ENCODE measurements around the gene TBL1XR1.

TBL1XR1 gene

DNA sequence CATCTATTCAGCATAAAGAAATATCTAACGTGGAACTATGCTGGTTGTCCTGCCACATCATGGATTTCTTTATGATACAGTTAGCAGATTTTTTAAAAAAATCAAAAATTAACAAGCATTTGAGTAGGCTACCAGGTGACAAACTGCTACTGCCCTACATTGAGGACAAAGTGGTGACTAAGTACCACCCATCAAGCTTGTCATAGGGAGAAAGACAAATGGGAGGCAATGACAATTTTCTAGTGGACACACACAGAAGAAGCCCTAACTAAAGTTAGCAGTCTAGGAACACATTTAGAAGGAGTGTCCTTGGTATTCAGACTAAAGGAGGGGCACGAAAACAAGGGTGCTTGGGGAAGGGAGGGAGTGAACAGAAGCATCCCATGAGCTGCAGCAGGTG is 131.2 kb downstream of the TBL1XR1 start:
- in situ Hi-C loops (cut with HindIII; ENCODE audit: low sequenced_read_pairs), result no loop called here

DNA sequence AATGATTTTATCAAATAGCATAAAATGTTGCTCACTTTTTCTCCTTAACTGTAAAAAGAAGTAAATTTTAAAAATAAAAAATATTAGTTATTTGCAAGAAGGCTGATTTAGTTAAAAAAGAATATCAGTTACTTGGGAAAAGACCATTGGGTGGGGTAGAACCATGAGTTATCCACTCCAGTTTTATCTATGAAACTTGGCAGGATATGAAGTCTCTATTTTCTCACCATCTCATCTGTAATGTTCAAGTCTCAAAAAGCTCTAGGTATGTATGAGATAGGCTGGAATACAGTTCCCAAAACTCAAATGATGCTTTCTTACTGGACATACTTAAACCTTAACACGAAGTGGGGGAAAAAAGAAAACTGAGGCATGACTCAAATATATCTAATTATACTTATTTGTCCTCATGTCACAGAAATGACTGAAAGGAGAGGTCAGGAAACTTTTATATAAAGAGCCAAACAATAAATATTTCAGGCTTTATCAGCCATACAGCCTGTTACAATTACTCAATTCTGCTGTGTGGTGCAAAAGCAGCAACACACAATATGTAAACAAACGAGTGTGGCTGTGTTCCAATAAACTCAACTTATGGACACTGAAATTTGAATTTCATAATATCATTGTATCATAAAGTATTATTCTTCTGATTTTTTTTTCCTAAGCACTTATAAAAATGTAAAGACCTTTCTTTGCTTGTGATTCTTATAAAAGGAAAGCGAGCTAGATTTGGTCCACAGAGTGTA is 131.8 kb downstream of the TBL1XR1 start:
- DNase-seq (ENCODE audit: low read depth), result no peak

More for the DNA sequence above, 131.2 kb downstream of the TBL1XR1 start:
- no peak for TF ChIP-seq CTCF (IDR thresholded peaks at IDR 0.05; ENCODE audit: low read depth, low read length, missing control alignments)
- DNase-seq (ENCODE audit: low read depth), result no peak
- no peak overlapping the region for H3K4me3 ChIP-seq (ENCODE audit: low read depth, low read length)

DNA sequence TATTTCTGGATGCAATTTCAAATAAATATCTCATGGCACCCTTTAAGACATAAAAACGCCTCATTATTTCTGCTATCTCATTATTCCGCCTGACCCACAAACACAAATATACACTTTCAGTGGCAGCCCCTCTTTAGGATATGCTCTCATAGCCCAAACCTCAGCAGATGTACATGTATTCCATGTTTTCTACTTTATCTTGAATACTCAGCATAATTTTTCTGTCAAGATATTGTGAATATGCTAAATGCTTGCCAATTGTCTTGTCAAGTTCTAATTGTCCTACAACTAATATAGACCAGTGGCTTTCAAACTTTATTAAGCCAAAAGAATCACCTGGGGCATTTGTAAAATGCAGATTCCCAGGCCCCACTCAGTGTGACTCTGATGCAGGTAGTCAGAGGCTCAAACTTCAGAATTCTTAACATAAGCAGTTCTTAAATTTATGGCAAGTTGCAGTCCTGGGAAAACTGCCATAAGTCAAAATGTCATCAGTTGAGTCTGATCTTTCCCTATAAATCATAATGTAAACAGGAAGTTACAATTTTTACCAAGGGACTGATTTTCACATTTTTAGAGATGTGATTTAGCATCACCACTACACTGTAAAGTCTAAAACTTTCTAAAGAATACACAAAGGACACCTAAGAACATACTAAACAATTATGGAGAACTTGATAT is 135.1 kb downstream of the TBL1XR1 start:
- no peak overlapping the region for H3K4me3 ChIP-seq (ENCODE audit: low read depth, low read length)
- no peak for DNase-seq (ENCODE audit: low read depth)
- in situ Hi-C loops (cut with HindIII; ENCODE audit: low sequenced_read_pairs), result no loop called here
- TF ChIP-seq CTCF (IDR thresholded peaks at IDR 0.05; ENCODE audit: low read depth, low read length, missing control alignments), result no peak

More for the DNA sequence above, 131.8 kb downstream of the TBL1XR1 start:
- no peak for TF ChIP-seq CTCF (IDR thresholded peaks at IDR 0.05; ENCODE audit: low read depth, low read length, missing control alignments)
- in situ Hi-C loops (cut with HindIII; ENCODE audit: low sequenced_read_pairs), result no loop called here
- H3K4me3 ChIP-seq (ENCODE audit: low read depth, low read length), result no peak overlapping the region

GRCh38 chr3:177061369-177061768 is 135.9 kb downstream of the TBL1XR1 start:
- H3K4me3 ChIP-seq (ENCODE audit: low read depth, low read length), result no peak overlapping the region
- no peak for DNase-seq (ENCODE audit: low read depth)
- no peak for TF ChIP-seq CTCF (IDR thresholded peaks at IDR 0.05; ENCODE audit: low read depth, low read length, missing control alignments)
- in situ Hi-C loops (cut with HindIII; ENCODE audit: low sequenced_read_pairs), result no loop called here

GRCh38 chr3:177060492-177060891 is 136.8 kb downstream of the TBL1XR1 start:
- in situ Hi-C loops (cut with HindIII; ENCODE audit: low sequenced_read_pairs), result no loop called here
- no peak for DNase-seq (ENCODE audit: low read depth)

DNA sequence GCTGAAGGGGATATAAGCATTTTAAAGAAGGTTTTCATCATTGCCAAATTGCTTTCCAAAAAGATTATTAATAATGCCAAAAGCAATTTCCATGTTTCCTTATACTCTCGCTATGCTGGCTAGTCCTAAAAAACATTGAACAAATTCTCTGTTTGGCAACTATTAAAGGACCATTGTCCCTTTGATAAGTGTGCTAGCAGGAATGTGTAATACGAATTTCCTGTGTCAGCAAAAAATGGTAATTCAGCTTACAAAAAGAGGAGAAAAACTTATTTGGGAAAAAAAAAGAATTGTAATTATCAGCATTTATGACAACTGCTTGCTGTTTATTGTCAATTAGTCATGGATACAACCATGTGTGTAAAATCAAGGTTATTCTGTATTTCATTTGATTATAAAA is 138.6 kb downstream of the TBL1XR1 start:
- no peak for DNase-seq (ENCODE audit: low read depth)
- TF ChIP-seq CTCF (IDR thresholded peaks at IDR 0.05; ENCODE audit: low read depth, low read length, missing control alignments), result no peak
- in situ Hi-C loops (cut with HindIII; ENCODE audit: low sequenced_read_pairs), result no loop called here
- no peak overlapping the region for H3K4me3 ChIP-seq (ENCODE audit: low read depth, low read length)

More at GRCh38 chr3:177060492-177060891, 136.8 kb downstream of the TBL1XR1 start:
- no peak overlapping the region for H3K4me3 ChIP-seq (ENCODE audit: low read depth, low read length)
- TF ChIP-seq CTCF (IDR thresholded peaks at IDR 0.05; ENCODE audit: low read depth, low read length, missing control alignments), result no peak
